Frontal cortex (tissue), 4 donors: ENCODE data around the gene DIAPH1. TPM values are rescaled to one million over a fixed set of nuclear protein-coding genes. Genes with fewer than 3 reads are reported as not detected.

Experiments
- DNase-seq, 2 donors: peaks; one replicate each; pipeline ENCODE4 v3.0.0; 2012; ENCODE audit warnings: low spot score in 2 of 2
- FAIRE-seq: peaks from 2 replicates; lab custom pipeline; 2012; peaks lifted over from hg19 to GRCh38; lab: Jason Lieb, UNC
- total RNA-seq: library from RNA; depleted of rRNA; stranded (reverse); fragments of >200 nt; gene quantifications from one replicate; pipeline ENCODE4 v1.2.3, GENCODE V29; 2014
- donor health status: control.
- donor health status: control.
- donor health status: control.

The DIAPH1 gene
- total RNA-seq, 1 donor from 2014 or later, result 22.4 TPM

DNA sequence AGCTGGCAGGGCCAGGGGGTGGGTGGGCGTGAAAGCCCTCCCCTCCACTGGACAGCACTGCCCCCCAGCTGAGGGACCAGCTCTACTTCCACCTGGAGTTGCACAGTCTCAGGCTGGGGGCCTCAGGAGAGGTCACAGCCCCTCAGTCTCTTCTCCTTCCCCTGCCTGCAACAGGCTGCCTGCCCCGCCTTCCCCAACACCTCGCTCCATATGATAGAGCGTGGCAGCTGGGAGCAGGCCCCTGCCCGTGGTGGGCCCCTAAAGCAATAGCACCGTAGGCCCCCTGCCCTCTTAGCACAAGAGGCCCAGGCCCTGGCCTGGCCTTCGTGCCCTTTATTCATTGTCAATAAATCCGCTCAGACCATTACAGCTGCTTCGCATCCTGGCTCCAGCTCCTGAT lies 21.9 kb upstream of the DIAPH1 start:
- DNase-seq, result no peak

DNA sequence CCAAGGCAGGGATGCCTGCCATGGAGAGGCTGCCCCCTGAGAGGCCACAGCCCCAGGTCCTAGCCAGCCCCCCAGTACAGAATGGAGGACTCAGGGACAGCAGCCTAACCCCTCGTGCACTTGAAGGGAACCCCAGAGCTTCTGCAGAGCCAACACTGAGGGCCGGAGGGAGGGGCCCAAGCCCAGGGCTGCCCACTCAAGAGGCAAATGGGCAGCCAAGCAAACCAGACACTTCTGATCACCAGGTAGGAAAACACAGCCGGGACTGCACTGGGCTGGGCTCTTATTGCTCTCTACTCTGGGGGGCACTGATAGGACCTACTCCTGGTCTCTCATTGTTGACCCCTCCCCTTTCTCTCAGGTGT lies 21.2 kb upstream of the DIAPH1 start:
- FAIRE-seq, result no peak
- no peak for DNase-seq

More for the DNA sequence above, 21.9 kb upstream of the DIAPH1 start:
- FAIRE-seq, result no peak

DNA sequence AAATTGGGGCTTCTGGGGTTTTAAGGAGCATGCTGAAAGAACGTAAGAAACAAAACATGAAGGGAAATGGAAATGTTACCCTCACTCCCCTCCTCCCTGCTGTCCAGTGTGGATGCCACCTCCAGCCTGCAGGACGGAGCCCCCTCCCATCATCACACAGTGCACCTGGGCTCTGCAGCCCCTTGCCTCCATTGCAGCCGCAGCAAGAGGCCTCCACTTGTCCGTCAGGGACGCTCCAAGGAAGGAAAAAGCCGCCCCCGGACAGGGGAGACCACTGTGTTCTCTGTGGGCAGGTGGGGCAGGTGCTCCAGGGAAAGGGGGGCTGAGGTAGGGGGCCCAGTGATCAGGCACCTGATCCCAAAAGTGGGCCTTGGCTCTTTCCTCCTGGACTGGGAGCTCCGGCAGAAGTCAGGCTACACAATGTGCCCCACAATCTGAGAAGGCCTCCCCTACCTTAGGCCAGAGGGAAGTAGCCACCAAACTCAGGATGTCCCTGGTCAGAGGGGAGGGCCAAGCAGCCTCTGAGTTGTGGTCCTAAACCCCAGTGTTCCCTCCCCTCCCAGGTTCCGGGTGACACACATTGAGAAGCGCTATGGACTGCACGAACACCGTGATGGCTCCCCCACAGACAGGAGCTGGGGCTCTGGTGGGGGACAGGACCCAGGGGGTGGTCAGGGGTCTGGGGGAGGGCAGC lies 20.7 kb upstream of the DIAPH1 start:
- DNase-seq, result no peak
- no peak for FAIRE-seq

DNA sequence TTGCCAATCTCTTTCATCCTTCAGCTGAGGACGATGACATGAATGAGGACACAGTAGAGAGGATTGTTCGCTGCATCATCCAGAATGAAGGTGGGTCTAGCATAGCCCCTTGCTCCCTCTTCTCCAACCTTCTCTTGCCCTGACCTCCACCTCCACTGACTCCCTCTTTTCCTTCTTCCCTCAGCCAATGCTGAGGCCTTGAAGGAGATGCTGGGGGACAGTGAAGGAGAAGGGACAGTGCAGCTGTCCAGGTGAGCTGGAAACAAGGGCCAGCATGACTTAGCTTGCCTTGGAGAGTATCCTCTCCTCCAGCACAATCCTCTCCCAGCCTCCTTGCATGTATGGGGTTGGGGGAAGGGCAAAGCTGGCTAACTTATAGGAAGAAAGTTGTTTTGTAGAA lies 20.0 kb upstream of the DIAPH1 start:
- DNase-seq, result no peak
- no peak for FAIRE-seq

DNA sequence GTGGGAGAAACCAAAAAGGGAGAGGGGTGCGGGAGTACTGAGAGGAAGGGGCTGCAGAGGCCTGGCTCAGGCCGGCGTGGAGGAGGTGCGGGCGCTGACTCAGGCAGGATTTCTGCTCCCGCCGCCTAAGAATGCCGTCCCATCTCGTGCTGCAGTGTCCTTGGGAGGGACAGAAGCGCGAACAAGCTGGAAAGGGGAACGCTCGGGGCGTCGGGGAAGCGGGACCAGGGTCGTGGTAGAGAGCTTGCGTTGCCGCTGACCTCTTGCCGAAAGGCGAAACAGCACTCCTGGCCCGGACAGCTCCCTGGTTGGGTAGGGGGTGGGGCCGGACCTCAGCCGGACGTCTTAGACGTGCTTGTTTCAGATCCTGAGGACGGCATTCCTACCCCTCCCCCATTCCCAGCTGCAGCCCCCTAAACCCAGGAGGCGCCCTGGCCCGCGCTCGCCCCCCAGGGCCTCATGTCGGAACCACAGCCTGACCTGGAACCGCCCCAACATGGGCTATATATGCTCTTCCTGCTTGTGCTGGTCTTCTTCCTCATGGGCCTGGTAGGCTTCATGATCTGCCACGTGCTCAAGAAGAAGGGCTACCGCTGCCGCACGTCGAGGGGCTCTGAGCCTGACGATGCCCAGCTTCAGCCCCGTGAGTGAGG lies 19.1 kb upstream of the DIAPH1 start:
- DNase-seq (peak in 1 of 2 donors; percentile 54), FAIRE-seq (no peak)

DNA sequence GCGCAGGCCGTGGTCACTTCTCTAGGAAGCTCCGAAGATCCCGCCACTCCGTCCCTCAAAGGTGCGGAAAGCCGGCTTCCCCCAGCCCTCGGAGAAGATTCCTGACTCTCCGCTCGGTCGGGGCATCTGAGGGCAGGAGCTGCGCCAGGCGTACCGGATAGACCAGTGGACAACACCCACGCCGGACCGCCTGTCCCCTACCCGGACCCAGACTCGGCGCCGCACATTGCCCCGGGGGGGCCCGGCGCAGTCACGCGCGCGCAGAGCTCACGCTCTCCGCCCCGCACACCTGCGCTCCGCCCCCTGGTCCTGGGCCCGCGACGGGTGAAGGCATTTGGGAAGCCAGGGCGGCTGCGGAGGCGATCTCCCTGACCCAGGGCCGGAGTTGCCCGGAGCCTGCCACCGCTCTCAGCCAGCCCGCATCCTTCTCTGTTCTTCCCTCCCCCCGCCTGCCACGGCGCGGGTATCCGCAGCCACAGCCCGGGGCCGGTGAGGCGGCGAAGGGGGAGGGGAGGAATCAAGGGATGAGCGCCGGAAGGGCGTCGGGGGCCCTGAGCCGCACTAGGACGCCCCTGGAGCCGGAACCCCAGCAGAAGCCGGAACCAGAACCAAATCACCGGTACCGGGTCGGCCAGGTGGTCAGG lies 18.4 kb upstream of the DIAPH1 start:
- FAIRE-seq (no peak), DNase-seq (peak in 1 of 2 donors; percentile 60)

DNA sequence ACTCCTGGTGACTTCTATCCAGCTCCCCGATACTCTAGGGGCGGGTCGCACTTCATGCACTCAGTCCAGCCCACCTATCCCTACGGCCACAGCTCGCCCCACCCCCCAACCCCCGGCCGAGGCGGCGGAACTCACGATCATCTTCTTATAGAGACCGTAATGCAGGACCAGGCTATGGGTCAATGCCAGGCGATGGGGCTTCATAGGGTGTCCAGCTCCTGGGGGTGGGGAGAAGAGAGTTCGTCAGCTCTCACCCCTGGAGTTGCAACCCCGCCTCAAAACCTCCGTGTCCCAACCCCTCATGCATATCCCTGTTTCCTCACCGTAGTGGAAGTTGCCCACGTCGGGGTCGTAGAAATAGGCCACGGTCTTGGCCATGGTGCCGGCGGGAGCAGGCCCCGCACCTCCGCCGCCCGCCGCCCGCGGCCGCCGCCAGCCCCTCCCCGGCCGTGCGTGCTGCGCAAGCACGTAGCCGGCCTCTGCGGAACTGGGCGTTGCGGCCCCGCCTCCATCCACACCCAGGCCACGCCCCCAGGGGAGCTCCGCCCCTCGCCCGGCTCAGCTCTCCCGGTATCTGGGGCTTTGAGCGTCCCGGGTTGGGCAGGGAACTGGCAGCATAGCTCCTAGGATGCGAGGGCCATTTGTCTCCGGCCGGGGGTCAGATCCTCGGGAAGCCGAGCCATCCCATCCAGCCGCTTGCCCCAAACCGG lies 17.8 kb upstream of the DIAPH1 start, which contains the start of the genes HDAC3 and RELL2:
HDAC3 (minus strand) TSS at position 437 of the 710 bp plus-strand sequence; CDS start at position 378, 59 bp downstream.
RELL2 (plus strand) TSS at position 585 of the 710 bp plus-strand sequence. CDS start 1,229 bp downstream, outside the sequence.
- peak; percentile 97 to 99 for DNase-seq
- FAIRE-seq, result no peak

DNA sequence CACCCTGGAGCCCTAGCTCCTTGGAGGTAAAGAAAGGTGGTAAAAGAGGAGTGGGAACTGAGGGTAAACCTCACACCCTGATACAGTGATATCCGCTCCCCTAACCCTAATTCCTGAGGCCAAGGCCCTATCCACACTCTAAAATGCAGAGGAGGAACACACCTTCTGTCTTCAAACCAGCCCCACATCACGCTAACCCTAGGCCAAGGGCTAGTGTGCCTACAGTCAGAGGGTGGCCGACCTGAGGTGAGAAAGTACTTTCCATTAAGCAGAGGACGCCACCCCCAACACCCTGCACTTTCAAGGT lies 17.3 kb upstream of the DIAPH1 start:
- FAIRE-seq, result no peak

DNA sequence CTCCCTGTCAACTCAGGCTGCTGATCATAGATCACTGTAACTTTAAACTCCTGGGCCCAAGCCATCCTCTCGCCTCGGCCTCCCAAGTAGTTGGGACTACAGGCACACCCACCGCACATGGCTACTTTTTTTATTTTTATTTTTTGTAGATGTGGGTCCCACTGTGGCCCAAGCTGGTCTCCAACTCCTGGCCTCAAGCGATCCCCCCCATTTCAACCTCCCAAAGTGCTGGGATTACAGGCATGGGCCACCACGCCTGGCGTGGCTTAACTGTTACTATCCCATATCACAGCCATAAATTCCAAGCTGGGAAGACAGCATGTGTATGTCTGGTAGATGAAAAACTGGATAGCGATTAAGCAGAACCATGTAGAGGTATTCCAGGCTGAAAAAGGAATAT lies 16.8 kb upstream of the DIAPH1 start:
- FAIRE-seq (no peak), DNase-seq (no peak)

More for the DNA sequence above, 17.3 kb upstream of the DIAPH1 start:
- DNase-seq, result no peak

DNA sequence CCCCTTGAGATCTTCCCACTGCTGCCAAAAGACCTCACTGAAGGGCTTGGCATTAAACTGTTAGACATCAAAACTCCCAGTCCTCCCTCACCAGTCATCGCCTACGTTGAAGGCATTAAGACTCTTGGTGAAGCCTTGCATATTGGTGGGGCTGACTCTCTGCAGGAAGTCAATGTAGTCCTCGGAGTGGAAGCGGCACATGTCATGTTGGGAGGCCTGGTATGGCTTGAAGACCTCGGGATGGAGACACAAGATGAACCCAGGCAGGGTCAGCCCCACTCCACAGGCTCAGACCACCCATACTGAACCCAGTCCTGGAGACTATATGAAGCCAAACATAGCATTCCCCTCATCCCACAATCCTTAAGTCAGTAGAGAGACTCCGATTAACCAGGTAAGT lies 15.9 kb upstream of the DIAPH1 start:
- FAIRE-seq, result no peak
- no peak for DNase-seq

DNA sequence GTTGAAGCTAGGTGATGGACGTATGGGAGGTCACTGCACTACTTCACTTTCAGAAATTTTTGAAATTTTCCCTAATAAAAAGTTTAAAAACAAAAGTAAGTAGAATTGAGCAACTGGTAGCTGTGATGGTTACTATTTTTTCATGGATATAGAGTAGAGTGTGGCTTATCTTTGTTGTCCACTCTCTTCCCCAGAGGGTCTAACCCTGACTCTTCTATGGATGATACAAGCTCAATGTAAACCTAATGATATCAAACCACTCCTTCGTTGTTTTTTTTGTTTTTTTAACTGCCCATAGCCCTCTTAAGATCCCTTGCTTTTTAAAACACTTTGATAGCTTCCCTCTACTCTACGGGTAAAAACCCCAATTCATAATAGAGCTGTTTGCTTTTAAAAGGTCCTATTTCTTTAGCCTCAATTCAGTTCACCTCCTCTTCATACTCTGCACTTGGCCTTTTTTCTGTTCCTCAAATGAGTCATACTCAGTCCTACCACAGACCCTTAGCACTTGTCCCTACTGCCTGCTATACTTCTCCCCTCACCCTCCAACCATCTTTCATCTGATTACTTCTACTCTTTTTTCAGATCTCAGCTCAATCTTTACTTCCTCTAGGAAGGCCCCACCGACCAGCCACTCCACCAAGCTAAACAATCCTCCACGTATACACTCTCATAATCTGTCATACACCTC lies 15.2 kb upstream of the DIAPH1 start:
- FAIRE-seq, result no peak
- no peak for DNase-seq

DNA sequence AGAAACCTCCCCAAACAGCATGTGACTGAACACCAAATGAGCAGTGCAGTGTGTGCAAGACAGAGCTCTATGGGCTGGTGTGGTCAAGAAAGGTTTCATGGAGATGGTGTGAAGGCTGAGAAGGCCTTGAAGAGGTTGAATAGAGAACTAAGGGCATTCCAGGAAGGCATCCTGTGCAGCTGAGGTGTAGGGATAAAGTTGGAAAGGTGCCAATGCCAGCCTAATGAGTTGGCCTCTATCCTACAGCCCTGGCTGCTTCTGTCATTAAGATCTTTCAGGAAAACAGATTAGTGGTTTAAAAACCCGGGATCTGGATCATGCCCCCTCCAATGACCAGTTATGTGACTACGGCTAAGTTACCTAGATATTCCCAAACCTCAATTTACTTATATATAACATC lies 13.8 kb upstream of the DIAPH1 start:
- FAIRE-seq (no peak), DNase-seq (no peak)

DNA sequence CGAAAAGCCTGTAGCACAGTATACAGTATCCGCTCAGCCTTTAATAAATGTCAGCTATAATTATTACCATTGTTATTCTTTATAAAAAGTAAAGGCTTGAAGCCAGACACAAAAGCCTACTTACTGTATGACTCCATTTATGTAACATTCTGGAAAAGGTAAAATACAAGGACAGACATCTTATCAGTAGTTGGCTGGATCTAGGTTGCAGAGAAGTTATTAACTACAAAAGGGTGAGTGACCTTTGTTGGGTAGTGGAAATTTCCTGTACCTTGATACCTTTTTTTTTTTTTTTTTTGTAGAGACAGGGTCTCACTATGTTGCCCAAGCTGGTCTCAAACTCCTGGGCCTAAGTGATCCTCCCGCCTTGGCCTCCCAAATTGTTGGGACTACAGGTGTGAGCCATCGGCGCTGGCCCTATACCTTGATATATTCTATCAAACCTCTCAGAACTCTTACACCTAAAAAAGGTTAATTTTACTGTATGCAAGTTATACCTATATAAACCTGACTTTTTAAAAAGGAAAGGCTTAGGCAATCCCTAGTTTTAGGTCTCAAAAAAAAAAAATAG lies 11.9 kb upstream of the DIAPH1 start:
- DNase-seq (no peak), FAIRE-seq (no peak)

DNA sequence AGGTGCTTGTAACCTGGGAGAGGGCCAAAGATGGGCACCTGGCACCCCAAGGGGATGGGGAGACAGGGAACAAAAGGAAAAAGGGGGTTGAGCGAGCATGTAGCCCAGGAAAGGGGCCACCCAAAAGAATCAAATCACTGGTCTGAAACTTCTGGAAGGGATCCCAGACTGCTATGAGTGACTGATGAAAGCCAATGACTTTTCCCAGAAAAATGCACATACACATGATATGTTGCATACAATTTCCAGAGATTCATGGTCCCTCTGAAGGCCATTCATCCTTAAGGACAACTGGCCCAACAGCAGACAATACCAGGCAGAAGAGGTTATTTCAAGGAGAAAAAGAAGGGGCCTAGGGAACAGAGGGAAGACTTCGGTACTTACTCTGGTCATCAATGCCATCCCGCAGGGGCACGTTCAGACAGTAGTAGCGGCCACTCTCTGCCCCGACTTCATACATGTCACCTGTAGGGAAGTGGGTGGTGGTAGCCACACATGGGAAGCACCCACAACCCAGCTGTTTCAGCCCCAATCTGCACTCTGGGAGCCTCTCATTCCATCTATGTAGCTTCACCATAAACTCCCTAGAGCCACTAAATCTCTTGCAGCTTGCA lies 9.5 kb upstream of the DIAPH1 start:
- DNase-seq, result no peak
- FAIRE-seq, result no peak

DNA sequence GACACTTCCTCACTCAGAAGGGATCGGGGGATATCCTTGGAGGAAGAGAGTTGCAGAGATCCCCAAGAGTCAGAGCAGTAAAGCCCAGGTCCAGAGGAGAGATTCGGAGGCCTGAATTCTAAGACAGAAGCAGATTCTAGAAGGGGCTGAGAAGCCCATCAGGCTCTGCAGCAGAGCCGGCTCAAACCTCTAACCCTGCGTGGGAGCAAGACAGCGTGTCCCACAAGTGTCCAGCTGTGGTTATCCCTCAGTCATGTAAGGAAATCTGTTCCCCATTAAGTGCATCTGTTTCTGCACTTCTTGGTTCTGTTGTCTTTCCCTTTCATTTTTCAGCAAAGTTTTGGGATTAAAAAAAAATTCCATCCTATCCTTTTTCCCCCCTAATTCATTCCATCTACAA lies 4.8 kb upstream of the DIAPH1 start:
- FAIRE-seq, result no peak
- no peak for DNase-seq

DNA sequence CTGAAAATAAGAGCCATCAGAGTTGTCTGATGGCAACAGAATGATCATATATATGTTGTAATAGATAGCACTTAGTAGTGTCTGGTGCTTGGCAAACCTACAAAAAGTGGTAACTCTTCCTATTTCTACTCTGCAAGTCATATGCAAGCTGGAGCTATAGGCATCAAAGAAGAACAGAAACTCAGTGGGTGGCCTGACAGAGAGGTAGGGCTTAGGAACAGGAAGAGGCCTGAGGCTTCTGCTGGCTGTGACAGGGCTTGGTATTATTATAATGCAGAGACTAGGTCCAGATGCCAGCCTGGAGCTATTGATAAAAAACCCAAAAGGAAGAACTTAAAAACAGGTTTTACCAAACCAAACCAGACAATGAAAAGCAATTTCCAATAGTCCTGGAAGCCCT lies 4.4 kb upstream of the DIAPH1 start:
- DNase-seq (no peak), FAIRE-seq (no peak)

DNA sequence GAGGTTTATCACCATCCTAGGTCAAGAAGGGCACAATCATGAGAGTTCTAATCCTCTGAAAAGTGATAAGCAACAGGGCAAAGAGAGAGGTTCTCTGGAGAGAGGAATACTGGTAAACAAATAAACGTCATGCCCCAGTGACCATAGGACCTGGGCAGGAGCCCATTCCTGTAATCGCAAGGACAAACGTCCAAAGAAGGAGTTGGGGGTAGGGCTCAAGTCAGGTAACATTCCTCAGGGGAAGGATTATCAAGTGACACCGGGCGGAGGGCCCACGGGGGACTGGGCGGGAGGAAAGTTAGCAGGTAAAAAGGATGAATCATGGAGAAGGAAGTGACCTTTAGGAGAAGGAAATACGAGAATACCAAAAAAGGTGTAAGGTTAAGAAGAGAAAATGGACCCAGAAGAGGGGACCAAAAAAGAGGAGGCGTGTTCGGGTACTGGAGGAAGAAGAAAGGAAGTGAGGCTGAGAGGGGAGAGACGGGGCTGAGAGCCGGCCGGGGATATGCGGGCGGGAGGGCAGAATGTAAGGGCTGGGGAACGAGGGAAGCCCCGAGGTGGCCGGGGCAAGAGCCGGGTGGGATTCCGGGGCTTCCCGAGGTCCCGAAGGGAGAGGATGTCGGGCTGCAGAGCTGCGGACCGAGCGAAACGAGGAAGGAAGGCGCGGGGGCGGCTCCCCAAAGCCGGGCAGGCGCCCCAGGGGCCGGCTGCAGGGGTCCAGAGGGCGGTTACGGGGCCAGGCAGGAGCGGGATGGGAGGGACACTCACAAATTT lies 583 bp downstream of the DIAPH1 start:
- FAIRE-seq, result no peak
- no peak for DNase-seq

DNA sequence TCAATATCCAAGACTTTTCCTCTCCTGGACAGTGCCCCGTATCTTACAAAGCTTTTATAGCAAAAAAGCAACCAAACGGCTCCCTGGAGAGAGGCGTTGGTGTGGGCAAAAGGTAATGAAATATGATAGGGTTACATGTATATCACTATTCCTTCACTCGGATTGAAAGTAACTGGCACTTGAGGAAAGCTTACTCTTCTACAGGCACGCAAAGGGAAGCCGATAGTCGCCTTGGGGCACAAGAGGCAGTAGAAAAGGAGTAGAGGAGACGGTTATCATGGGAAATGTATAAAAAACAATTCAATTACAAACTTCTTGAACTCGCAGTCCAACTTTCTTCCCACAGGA lies 1.1 kb downstream of the DIAPH1 start:
- no peak for DNase-seq

DNA sequence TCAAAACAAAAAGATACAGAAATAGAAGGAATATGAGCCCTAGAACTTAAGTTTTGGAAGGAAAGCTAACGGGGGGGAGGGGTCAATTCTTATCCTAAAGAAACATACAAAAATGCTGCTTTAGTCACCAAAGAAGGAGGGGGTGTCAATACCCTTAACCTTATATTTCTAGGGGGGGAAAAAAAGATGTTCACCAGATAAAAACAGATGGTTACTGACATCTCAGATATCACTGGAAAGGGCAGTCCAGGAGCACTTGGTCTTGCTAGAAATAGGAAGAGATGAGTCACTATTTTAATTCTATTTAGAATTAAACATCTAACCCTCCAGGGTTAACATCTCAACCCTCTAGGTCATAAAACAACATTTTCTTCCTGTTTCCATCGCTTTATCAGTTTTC lies 1.7 kb downstream of the DIAPH1 start:
- DNase-seq (no peak), FAIRE-seq (no peak)

More for the DNA sequence above, 1.1 kb downstream of the DIAPH1 start:
- FAIRE-seq, result no peak
